ENCODE data around the gene OR8B8.

DNA sequence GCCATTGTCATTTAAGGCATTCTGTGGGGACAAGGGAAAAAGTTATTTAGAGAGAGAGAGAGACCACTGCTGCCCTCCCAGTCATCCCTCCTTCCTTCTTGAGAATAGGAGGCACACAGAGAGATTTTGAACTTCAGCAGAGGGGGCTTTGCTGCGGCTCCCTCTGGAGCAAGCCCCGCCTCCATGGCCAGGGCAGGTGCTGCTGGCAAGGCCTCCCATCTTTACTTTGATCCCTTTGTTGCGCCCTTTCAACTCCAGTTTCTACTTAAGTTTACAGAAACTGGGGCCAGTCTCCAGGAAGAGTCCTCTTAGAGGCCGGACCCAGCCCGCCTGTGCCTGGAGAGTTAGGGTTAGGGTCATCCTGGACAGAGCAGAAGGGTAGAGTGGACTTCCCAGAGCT is 4.4 kb downstream of the OR8B8 start:
- TF ChIP-seq, protein P1, sequence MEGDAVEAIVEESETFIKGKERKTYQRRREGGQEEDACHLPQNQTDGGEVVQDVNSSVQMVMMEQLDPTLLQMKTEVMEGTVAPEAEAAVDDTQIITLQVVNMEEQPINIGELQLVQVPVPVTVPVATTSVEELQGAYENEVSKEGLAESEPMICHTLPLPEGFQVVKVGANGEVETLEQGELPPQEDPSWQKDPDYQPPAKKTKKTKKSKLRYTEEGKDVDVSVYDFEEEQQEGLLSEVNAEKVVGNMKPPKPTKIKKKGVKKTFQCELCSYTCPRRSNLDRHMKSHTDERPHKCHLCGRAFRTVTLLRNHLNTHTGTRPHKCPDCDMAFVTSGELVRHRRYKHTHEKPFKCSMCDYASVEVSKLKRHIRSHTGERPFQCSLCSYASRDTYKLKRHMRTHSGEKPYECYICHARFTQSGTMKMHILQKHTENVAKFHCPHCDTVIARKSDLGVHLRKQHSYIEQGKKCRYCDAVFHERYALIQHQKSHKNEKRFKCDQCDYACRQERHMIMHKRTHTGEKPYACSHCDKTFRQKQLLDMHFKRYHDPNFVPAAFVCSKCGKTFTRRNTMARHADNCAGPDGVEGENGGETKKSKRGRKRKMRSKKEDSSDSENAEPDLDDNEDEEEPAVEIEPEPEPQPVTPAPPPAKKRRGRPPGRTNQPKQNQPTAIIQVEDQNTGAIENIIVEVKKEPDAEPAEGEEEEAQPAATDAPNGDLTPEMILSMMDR (IDR thresholded peaks at IDR 0.05), result no peak
- no peak for TF ChIP-seq POLR2A (IDR thresholded peaks at IDR 0.05)
